ENCODE data around the gene SLC66A3.
"Not testable (repeated sequence)": the region's sequence is repeated elsewhere in the genome, so short reads cannot be mapped to it uniquely, and the experiment has no call there.

The SLC66A3 gene

GRCh38 chr2:11157296-11157695 lies 2.0 kb downstream of the SLC66A3 start:
- Histone ChIP-seq H3K9me3 (replicated peaks; ENCODE audit: low read length) (no peaks in the 10 kb centered on the region), H3K4me1 (ENCODE audit: control insufficient read depth, insufficient read depth, low read length) (peaks cover 12% of the 10 kb centered on the region), H3K36me3 (ENCODE audit: insufficient read depth, low read length) (no peaks in the 10 kb centered on the region), H3K4me2 (ENCODE audit: low read length) (no peak overlapping the region), H3K27me3 (ENCODE audit: control insufficient read depth, insufficient read depth, low read length) (peaks cover 5% of the 10 kb centered on the region), H3K9ac (ENCODE audit: low read depth, low read length) (no peak overlapping the region), H3K4me3 (ENCODE audit: low read length) (no peak overlapping the region)

GRCh38 chr2:11157731-11158130 lies 2.5 kb downstream of the SLC66A3 start:
- no peak overlapping the region for H3K9ac ChIP-seq (ENCODE audit: low read depth, low read length)
- H3K9me3 ChIP-seq (replicated peaks; ENCODE audit: low read length) = no peaks in the 10 kb centered on the region
- H3K4me3 ChIP-seq (ENCODE audit: low read length) = no peak overlapping the region
- H3K4me1 ChIP-seq (ENCODE audit: control insufficient read depth, insufficient read depth, low read length) = peaks cover 12% of the 10 kb centered on the region
- no peak overlapping the region for H3K4me2 ChIP-seq (ENCODE audit: low read length)
- H3K36me3 ChIP-seq (ENCODE audit: insufficient read depth, low read length) = no peaks in the 10 kb centered on the region
- H3K27me3 ChIP-seq (ENCODE audit: control insufficient read depth, insufficient read depth, low read length) = peaks cover 4% of the 10 kb centered on the region

GRCh38 chr2:11158916-11159573 lies 3.8 kb downstream of the SLC66A3 start:
- Histone ChIP-seq H3K4me3 (ENCODE audit: low read length) (no peak overlapping the region), H3K36me3 (ENCODE audit: insufficient read depth, low read length) (no peaks in the 10 kb centered on the region), H3K9ac (ENCODE audit: low read depth, low read length) (no peak overlapping the region), H3K4me1 (ENCODE audit: control insufficient read depth, insufficient read depth, low read length) (peaks cover 12% of the 10 kb centered on the region), H3K27me3 (ENCODE audit: control insufficient read depth, insufficient read depth, low read length) (no peaks in the 10 kb centered on the region), H3K9me3 (replicated peaks; ENCODE audit: low read length) (no peaks in the 10 kb centered on the region), H3K4me2 (ENCODE audit: low read length) (no peak overlapping the region)

- Histone ChIP-seq H3K4me2 (ENCODE audit: low read length) (no peak overlapping the region), H3K4me1 (ENCODE audit: control insufficient read depth, insufficient read depth, low read length) (peaks cover 6% of the 10 kb centered on the region), H3K9ac (ENCODE audit: low read depth, low read length) (no peak overlapping the region), H3K27me3 (ENCODE audit: control insufficient read depth, insufficient read depth, low read length) (no peaks in the 10 kb centered on the region), H3K36me3 (ENCODE audit: insufficient read depth, low read length) (no peaks in the 10 kb centered on the region), H3K4me3 (ENCODE audit: low read length) (no peak overlapping the region), H3K9me3 (replicated peaks; ENCODE audit: low read length) (no peaks in the 10 kb centered on the region)
Observed at GRCh38 chr2:11159574-11160170, 4.4 kb downstream of the SLC66A3 start.

GRCh38 chr2:11160256-11160655 lies 5.0 kb downstream of the SLC66A3 start:
- H3K4me2 ChIP-seq (ENCODE audit: low read length) = no peak overlapping the region
- no peaks in the 10 kb centered on the region for H3K9me3 ChIP-seq (replicated peaks; ENCODE audit: low read length)
- H3K9ac ChIP-seq (ENCODE audit: low read depth, low read length) = no peak overlapping the region
- H3K27me3 ChIP-seq (ENCODE audit: control insufficient read depth, insufficient read depth, low read length) = no peaks in the 10 kb centered on the region
- no peak overlapping the region for H3K4me3 ChIP-seq (ENCODE audit: low read length)
- H3K4me1 ChIP-seq (ENCODE audit: control insufficient read depth, insufficient read depth, low read length) = peaks cover 5% of the 10 kb centered on the region
- no peaks in the 10 kb centered on the region for H3K36me3 ChIP-seq (ENCODE audit: insufficient read depth, low read length)

GRCh38 chr2:11160731-11161455 lies 5.6 kb downstream of the SLC66A3 start:
- H3K9ac ChIP-seq (ENCODE audit: low read depth, low read length) = no peak overlapping the region
- no peaks in the 10 kb centered on the region for H3K36me3 ChIP-seq (ENCODE audit: insufficient read depth, low read length)
- H3K9me3 ChIP-seq (replicated peaks; ENCODE audit: low read length) = no peaks in the 10 kb centered on the region
- no peak overlapping the region for H3K4me2 ChIP-seq (ENCODE audit: low read length)
- H3K4me1 ChIP-seq (ENCODE audit: control insufficient read depth, insufficient read depth, low read length) = peaks cover 3% of the 10 kb centered on the region
- no peak overlapping the region for H3K4me3 ChIP-seq (ENCODE audit: low read length)
- no peaks in the 10 kb centered on the region for H3K27me3 ChIP-seq (ENCODE audit: control insufficient read depth, insufficient read depth, low read length)

- H3K4me2 ChIP-seq (ENCODE audit: low read length) = no peak overlapping the region
- no peak overlapping the region for H3K9ac ChIP-seq (ENCODE audit: low read depth, low read length)
- no peaks in the 10 kb centered on the region for H3K36me3 ChIP-seq (ENCODE audit: insufficient read depth, low read length)
- H3K4me3 ChIP-seq (ENCODE audit: low read length) = no peak overlapping the region
- no peaks in the 10 kb centered on the region for H3K4me1 ChIP-seq (ENCODE audit: control insufficient read depth, insufficient read depth, low read length)
- H3K27me3 ChIP-seq (ENCODE audit: control insufficient read depth, insufficient read depth, low read length) = no peaks in the 10 kb centered on the region
- no peaks in the 10 kb centered on the region for H3K9me3 ChIP-seq (replicated peaks; ENCODE audit: low read length)
Observed at GRCh38 chr2:11161747-11162146, 6.5 kb downstream of the SLC66A3 start.

GRCh38 chr2:11163439-11164317 lies 8.4 kb downstream of the SLC66A3 start:
- no peaks in the 10 kb centered on the region for H3K4me1 ChIP-seq (ENCODE audit: control insufficient read depth, insufficient read depth, low read length)
- H3K4me2 ChIP-seq (ENCODE audit: low read length) = no peak overlapping the region

GRCh38 chr2:11165046-11165445 lies 9.8 kb downstream of the SLC66A3 start:
- H3K36me3 ChIP-seq (ENCODE audit: insufficient read depth, low read length); H3K9me3 ChIP-seq (replicated peaks; ENCODE audit: low read length); H3K9ac ChIP-seq (ENCODE audit: low read depth, low read length); H3K27me3 ChIP-seq (ENCODE audit: control insufficient read depth, insufficient read depth, low read length); H3K4me1 ChIP-seq (ENCODE audit: control insufficient read depth, insufficient read depth, low read length); H3K4me3 ChIP-seq (ENCODE audit: low read length); H3K4me2 ChIP-seq (ENCODE audit: low read length): not testable (repeated sequence)

More at GRCh38 chr2:11163439-11164317, 8.4 kb downstream of the SLC66A3 start:
- H3K27me3 ChIP-seq (ENCODE audit: control insufficient read depth, insufficient read depth, low read length) = no peaks in the 10 kb centered on the region
- H3K9me3 ChIP-seq (replicated peaks; ENCODE audit: low read length) = no peaks in the 10 kb centered on the region
- no peak overlapping the region for H3K9ac ChIP-seq (ENCODE audit: low read depth, low read length)
- H3K36me3 ChIP-seq (ENCODE audit: insufficient read depth, low read length) = no peaks in the 10 kb centered on the region
- H3K4me3 ChIP-seq (ENCODE audit: low read length) = no peak overlapping the region

- no peak overlapping the region for H3K4me2 ChIP-seq (ENCODE audit: low read length)
- H3K27me3 ChIP-seq (ENCODE audit: control insufficient read depth, insufficient read depth, low read length) = no peaks in the 10 kb centered on the region
- H3K9ac ChIP-seq (ENCODE audit: low read depth, low read length) = no peak overlapping the region
- no peaks in the 10 kb centered on the region for H3K4me1 ChIP-seq (ENCODE audit: control insufficient read depth, insufficient read depth, low read length)
- H3K36me3 ChIP-seq (ENCODE audit: insufficient read depth, low read length) = no peaks in the 10 kb centered on the region
- no peaks in the 10 kb centered on the region for H3K9me3 ChIP-seq (replicated peaks; ENCODE audit: low read length)
- no peak overlapping the region for H3K4me3 ChIP-seq (ENCODE audit: low read length)
Observed at GRCh38 chr2:11166476-11166875, 11.2 kb downstream of the SLC66A3 start.

- H3K4me2 ChIP-seq (ENCODE audit: low read length) = no peak overlapping the region
- no peaks in the 10 kb centered on the region for H3K9me3 ChIP-seq (replicated peaks; ENCODE audit: low read length)
- no peak overlapping the region for H3K4me3 ChIP-seq (ENCODE audit: low read length)
- no peaks in the 10 kb centered on the region for H3K27me3 ChIP-seq (ENCODE audit: control insufficient read depth, insufficient read depth, low read length)
- H3K9ac ChIP-seq (ENCODE audit: low read depth, low read length) = no peak overlapping the region
- H3K36me3 ChIP-seq (ENCODE audit: insufficient read depth, low read length) = no peaks in the 10 kb centered on the region
- no peaks in the 10 kb centered on the region for H3K4me1 ChIP-seq (ENCODE audit: control insufficient read depth, insufficient read depth, low read length)
Observed at GRCh38 chr2:11168488-11168887, 13.2 kb downstream of the SLC66A3 start.
